H1 (cell line): ENCODE data around the gene EIF1B. TPM values are rescaled to one million over a fixed set of nuclear protein-coding genes. Genes with fewer than 3 reads are reported as not detected.

Source experiments
- CTCF ChIA-PET: fragments of 300-600 bp; sonication (Branson Sonifier 250); formaldehyde crosslinking; loops from one replicate; lab custom pipeline; 2021; ENCODE audit not compliant: partially characterized antibody; lab: Charles Lee
- POLR2A ChIA-PET: fragments of 300-600 bp; sonication (Branson Sonifier 250); formaldehyde crosslinking; loops from one replicate; lab custom pipeline; 2021; ENCODE audit warnings: inconsistent platforms; ENCODE audit not compliant: partially characterized antibody; lab: Charles Lee
- DNase-seq, 2 experiments: peaks; one replicate each; pipeline versions ENCODE4 v3.0.0 to v3.0.0-alpha.2; 2010 to 2022; ENCODE audit warnings: low spot score in 2 of 2, low read depth in 1 of 2, mixed read lengths in 1 of 2
- FAIRE-seq: peaks from 2 replicates; lab custom pipeline; 2011; peaks lifted over from hg19 to GRCh38; lab: Jason Lieb, UNC
- H2AFZ ChIP-seq: 2 replicates; pipeline ENCODE4 v1.8.1; 2012; ENCODE audit warnings: low read length, inconsistent platforms
- H2AK5ac ChIP-seq: 2 replicates; pipeline ENCODE4 v1.6.1; 2013; ENCODE audit warnings: low read depth, low read length
- H2BK120ac ChIP-seq: replicated peaks from 2 replicates; pipeline ENCODE3; 2013; ENCODE audit warnings: low read depth, low read length, inconsistent platforms
- H2BK12ac ChIP-seq: 2 replicates; pipeline ENCODE4 v1.6.1; 2013; ENCODE audit warnings: low read depth, low read length
- H2BK15ac ChIP-seq: 2 replicates; pipeline ENCODE4 v1.6.1; 2013; ENCODE audit warnings: low read length
- H2BK20ac ChIP-seq: 2 replicates; pipeline ENCODE4 v1.6.1; 2013; ENCODE audit warnings: low read length
- H2BK5ac ChIP-seq: 2 replicates; pipeline ENCODE4 v1.6.1; 2013; ENCODE audit warnings: low read depth, low read length
- H3K14ac ChIP-seq: 2 replicates; pipeline ENCODE4 v1.6.1; 2013; ENCODE audit warnings: inconsistent platforms; ENCODE audit not compliant: insufficient read length
- H3K18ac ChIP-seq: 2 replicates; pipeline ENCODE4 v1.6.1; 2013; ENCODE audit warnings: low read length; ENCODE audit errors: extremely low read depth
- H3K23ac ChIP-seq: 2 replicates; pipeline ENCODE4 v1.6.1; 2013; ENCODE audit warnings: inconsistent platforms; ENCODE audit not compliant: insufficient read length
- H3K23me2 ChIP-seq: 2 replicates; pipeline ENCODE4 v1.6.1; 2013; ENCODE audit warnings: low read depth, low read length
- H3K27ac ChIP-seq: 2 replicates; pipeline ENCODE4 v1.6.1; 2011; ENCODE audit warnings: low read depth, low read length, inconsistent platforms
- H3K27me3 ChIP-seq, 4 experiments: replicated peaks in 1 of 4; 1 replicate in 1 of 4; 2 replicates in 3 of 4; pipeline versions ENCODE4 v1.6.1 to v1.8.1; 2011 to 2013; ENCODE audit warnings: low read length in 3 of 4, mild to moderate bottlenecking in 3 of 4, inconsistent platforms in 2 of 4, mixed read lengths in 2 of 4, moderate library complexity in 1 of 4; ENCODE audit not compliant: control insufficient read depth in 3 of 4, insufficient read depth in 3 of 4; ENCODE audit errors: extremely low read depth in 1 of 4
- H3K36me3 ChIP-seq, 4 experiments: 2 replicates each; pipeline versions ENCODE4 v1.6.1 to v1.8.1; 2011 to 2013; ENCODE audit warnings: mild to moderate bottlenecking in 4 of 4, low read length in 3 of 4, moderate library complexity in 2 of 4, control low read depth in 1 of 4, inconsistent platforms in 1 of 4; ENCODE audit not compliant: insufficient read depth in 4 of 4, control insufficient read depth in 2 of 4
- H3K4ac ChIP-seq: replicated peaks from 2 replicates; pipeline ENCODE3; 2013; ENCODE audit warnings: low read length, low read depth, mixed read lengths, inconsistent platforms; ENCODE audit not compliant: insufficient read length
- H3K4me1 ChIP-seq, 4 experiments: replicated peaks in 1 of 4; 1 replicate in 1 of 4; 2 replicates in 3 of 4; pipeline versions ENCODE4 v1.6.1 to v1.8.1; 2011 to 2013; ENCODE audit warnings: low read length in 3 of 4, inconsistent platforms in 2 of 4, mixed read lengths in 1 of 4; ENCODE audit not compliant: insufficient read depth in 4 of 4, control insufficient read depth in 3 of 4
- H3K4me2 ChIP-seq, 2 experiments: 2 replicates each; pipeline versions ENCODE4 v1.6.1 to v1.8.1; 2011 to 2013; ENCODE audit warnings: low read depth in 2 of 2, low read length in 2 of 2, control low read depth in 1 of 2, inconsistent platforms in 1 of 2, mild to moderate bottlenecking in 1 of 2; ENCODE audit not compliant: insufficient read depth in 1 of 2
- H3K4me3 ChIP-seq, 4 experiments: fragments of 200-600, 300-600 bp in 1 of 4; sonication (generic), shearing (Covaris generic), sonication (Bioruptor Twin) in 1 of 4; 2 replicates each; pipeline versions ENCODE4 v1.5.1 to v1.8.1; 2011 to 2016; ENCODE audit warnings: low read length in 4 of 4, low read depth in 3 of 4, control low read depth in 2 of 4, inconsistent platforms in 2 of 4, mild to moderate bottlenecking in 2 of 4, mixed read lengths in 1 of 4, moderate library complexity in 1 of 4; ENCODE audit not compliant: insufficient read depth in 2 of 4; ENCODE audit errors: extremely low read depth in 1 of 4
- H3K56ac ChIP-seq: replicated peaks from 2 replicates; pipeline ENCODE3; 2013; ENCODE audit warnings: low read depth, mild to moderate bottlenecking, mixed read lengths, low read length, inconsistent platforms; ENCODE audit not compliant: insufficient read length
- H3K79me1 ChIP-seq: 2 replicates; pipeline ENCODE4 v1.6.1; 2013; ENCODE audit warnings: low read depth, low read length, control low read depth
- H3K79me2 ChIP-seq, 2 experiments: 2 replicates each; pipeline versions ENCODE4 v1.6.1 to v1.8.1; 2012 to 2013; ENCODE audit warnings: low read length in 2 of 2, mild to moderate bottlenecking in 2 of 2, inconsistent platforms in 1 of 2; ENCODE audit not compliant: insufficient read depth in 2 of 2, control insufficient read depth in 1 of 2
- H3K9ac ChIP-seq, 4 experiments: replicated peaks in 1 of 4; 1 replicate in 1 of 4; 2 replicates in 3 of 4; pipeline versions ENCODE4 v1.6.1 to v1.8.1; 2011 to 2013; ENCODE audit warnings: low read depth in 3 of 4, low read length in 3 of 4, control low read depth in 2 of 4, mild to moderate bottlenecking in 2 of 4, moderate library complexity in 2 of 4, inconsistent platforms in 1 of 4; ENCODE audit errors: extremely low read depth in 1 of 4
- H3K9me3 ChIP-seq, 2 experiments: 2 replicates each; pipeline versions ENCODE4 v1.6.1 to v1.8.1; 2012 to 2013; ENCODE audit warnings: mild to moderate bottlenecking in 2 of 2, moderate library complexity in 2 of 2, control low read depth in 1 of 2, inconsistent platforms in 1 of 2, low read depth in 1 of 2, low read length in 1 of 2, mixed read lengths in 1 of 2; ENCODE audit not compliant: insufficient read depth in 2 of 2
- H4K20me1 ChIP-seq, 2 experiments: replicated peaks in 1 of 2; 2 replicates each; pipeline versions ENCODE3 to v1.8.1; 2011 to 2013; ENCODE audit warnings: inconsistent platforms in 2 of 2, low read length in 2 of 2, mild to moderate bottlenecking in 1 of 2; ENCODE audit not compliant: insufficient read depth in 2 of 2, control insufficient read depth in 1 of 2
- H4K5ac ChIP-seq: 2 replicates; pipeline ENCODE4 v1.6.1; 2013; ENCODE audit warnings: low read length, low read depth, mixed read lengths, inconsistent platforms; ENCODE audit not compliant: insufficient read length
- H4K8ac ChIP-seq: 2 replicates; pipeline ENCODE4 v1.8.0; 2013; ENCODE audit warnings: mild to moderate bottlenecking, moderate library complexity, low read length, inconsistent platforms; ENCODE audit not compliant: insufficient read depth; ENCODE audit errors: extremely low read depth
- H4K91ac ChIP-seq: replicated peaks from 2 replicates; pipeline ENCODE3; 2013; ENCODE audit warnings: low read length, mixed read lengths, inconsistent platforms; ENCODE audit not compliant: insufficient read length
- CEBPB ChIP-seq: IDR thresholded peaks from 2 replicates; pipeline ENCODE4 v1.6.1; 2012; ENCODE audit warnings: low read depth, low read length
- HDAC2 ChIP-seq, 2 experiments: fragments of 300-600 bp in 1 of 2; sonication (generic) in 1 of 2; IDR thresholded peaks; 2 replicates each; pipeline ENCODE4 v1.6.1; 2011 to 2012; ENCODE audit warnings: low read depth in 2 of 2, low read length in 2 of 2, mild to moderate bottlenecking in 2 of 2, moderate library complexity in 2 of 2, borderline replicate concordance in 1 of 2, inconsistent platforms in 1 of 2
- KDM1A ChIP-seq: fragments of 200-600, 300-600 bp; sonication (generic); IDR thresholded peaks from 2 replicates; pipeline ENCODE4 v1.7.1; 2016; ENCODE audit warnings: mild to moderate bottlenecking, low read length, borderline replicate concordance
- KDM5A ChIP-seq: fragments of 200-600 bp; IDR thresholded peaks from 2 replicates; pipeline ENCODE4 v1.7.1; 2012; ENCODE audit warnings: mild to moderate bottlenecking, low read length, inconsistent platforms, mixed read lengths
- MAX ChIP-seq: IDR thresholded peaks from 2 replicates; pipeline ENCODE4 v1.6.1; 2012; ENCODE audit warnings: inconsistent platforms
- RAD21 ChIP-seq, 2 experiments: IDR thresholded peaks in 1 of 2; conservative IDR thresholded peaks in 1 of 2; 2 replicates each; pipeline ENCODE4 v1.6.1; 2011; ENCODE audit warnings: low read depth in 2 of 2, low read length in 2 of 2, improper control_type of control experiment in 1 of 2, inconsistent platforms in 1 of 2, mild to moderate bottlenecking in 1 of 2, moderate library complexity in 1 of 2
- WGBS, 2 experiments: shearing (Covaris generic) in 1 of 2; methylation state at CpG; one replicate each; pipeline versions ENCODE4 v1.1.6 to v1.1.7; 2013 to 2015; ENCODE audit warnings: low lambda C conversion rate in 2 of 2, mixed read lengths in 2 of 2, inconsistent platforms in 1 of 2, low coverage in 1 of 2, missing lambda C conversion rate in 1 of 2; ENCODE audit not compliant: insufficient replicate concordance in 2 of 2, insufficient coverage in 1 of 2, insufficient read length in 1 of 2; ENCODE audit errors: extremely low coverage in 1 of 2, missing lambda C conversion rate in 1 of 2; 5-methylcytosine and 5-hydroxymethylcytosine counted together
- polyA plus RNA-seq, 7 experiments: library from polyadenylated mRNA; depleted of rRNA in 3 of 7; stranded (reverse) in 5 of 7; unstranded in 2 of 7; fragments of >200 nt in 5 of 7; fragments of 200-250 nt in 2 of 7; gene quantifications; 1 replicate in 5 of 7; 2 replicates in 1 of 7; 4 replicates in 1 of 7; pipeline versions ENCODE4 v1.2.1 to v1.2.3, GENCODE V29; 2011 to 2013; ENCODE audit warnings: missing spikeins in 2 of 7, mixed read lengths in 2 of 7
- total RNA-seq: library from RNA; stranded (reverse); fragmentation: NEBNext Ultra II Directional; extraction: Animal tissue kit (Norgen Biotek cat#: 25700); gene quantifications from 2 replicates; pipeline ENCODE4 v1.2.1, GENCODE V29; 2021

Gene EIF1B
- total and polyA plus RNA-seq, 2 of the 8 experiments (the other 6 are each of a cell fraction or from before 2014, with no cell fraction given), result 42.4 to 115 TPM

- no peaks in the 10 kb centered on the region for H3K23me2 ChIP-seq
- POLR2A ChIA-PET, result interaction anchor here (1.1 kb wide), 1 partner anchor 102 kb away, joined by 4 read pairs; no protein-coding TSS in a partner anchor
- TF ChIP-seq HDAC2 (IDR thresholded peaks at IDR 0.05; ENCODE audit: borderline replicate concordance in 1 of 2, low read depth in 2 of 2, low read length in 2 of 2), result no peak
- TF ChIP-seq KDM1A, result no peak
- TF ChIP-seq MAX, result no peak
- TF ChIP-seq KDM5A, result no peak
- no peak for TF ChIP-seq RAD21 (IDR thresholded peaks at IDR 0.05 in 1 of 2, conservative IDR thresholded peaks at IDR 0.05 in 1 of 2; ENCODE audit: low read depth in 2 of 2, low read length in 2 of 2)
- TF ChIP-seq CEBPB, result no peak
These were observed 45.9 kb downstream of the EIF1B start for GRCh38 chr3:40355410-40355809.

More at GRCh38 chr3:40355410-40355809, 45.9 kb downstream of the EIF1B start:
- H4K91ac ChIP-seq, result no peak overlapping the region
- no peak overlapping the region for H3K27ac ChIP-seq
- no peak overlapping the region for H3K9ac ChIP-seq
- no peaks in the 10 kb centered on the region for H3K79me1 ChIP-seq
- peaks cover 4 to 12% of the 10 kb centered on the region in 2 experiments; a peak in 2 of 4 replicates for H3K9me3 ChIP-seq
- H2AK5ac ChIP-seq, result no peak overlapping the region
- WGBS, 2 experiments, result 93% methylated on average over 2 of the region's 2 CpGs; no CpG with 5 or more reads in 1 of the 2 experiments
- no peaks in the 10 kb centered on the region for H3K79me2 ChIP-seq
- H3K27me3 ChIP-seq, result peaks cover 0 to 1% (median 0%) of the 10 kb centered on the region in 4 experiments; a peak in 1 of 7 replicates
- no peak overlapping the region for H2BK20ac ChIP-seq
- H4K8ac ChIP-seq, result no peak overlapping the region
- H2BK5ac ChIP-seq, result no peak overlapping the region
- H3K4me2 ChIP-seq, result no peak overlapping the region
- H2BK120ac ChIP-seq, result no peak overlapping the region
- H2BK12ac ChIP-seq, result no peak overlapping the region
- H2BK15ac ChIP-seq, result no peak overlapping the region
- FAIRE-seq (no peak), DNase-seq (no peak)
- H3K18ac ChIP-seq, result no peak overlapping the region
- no peak overlapping the region for H2AFZ ChIP-seq
- H3K4me1 ChIP-seq, result no peaks in the 10 kb centered on the region
- no peak overlapping the region for H3K4me3 ChIP-seq
- H4K5ac ChIP-seq, result no peak overlapping the region
- H4K20me1 ChIP-seq, result no peaks in the 10 kb centered on the region
- no peaks in the 10 kb centered on the region for H3K36me3 ChIP-seq
- H3K23ac ChIP-seq, result no peak overlapping the region
- CTCF ChIA-PET, result interaction anchor here (0.7 kb wide), 1 partner anchor 835 kb away, joined by 3 read pairs; no protein-coding TSS in a partner anchor
- H3K56ac ChIP-seq, result no peak overlapping the region
- H3K4ac ChIP-seq, result no peak overlapping the region
- no peak overlapping the region for H3K14ac ChIP-seq
